Cardiac muscle cell (in vitro differentiated cells and primary cell): ENCODE data around the gene DNASE1L1. TPM values are rescaled to one million over a fixed set of nuclear protein-coding genes. Genes with fewer than 3 reads are reported as not detected.
A peak's percentile ranks its signal among the peaks of the same experiment; 100 is the strongest.

Experiments
- DNase-seq, 2 donors: peaks; one replicate each; pipeline versions ENCODE4 v3.0.0 to v3.0.0-alpha.2; 2010 to 2017; ENCODE audit warnings: low read depth in 1 of 2, low spot score in 1 of 2
- H3K27ac ChIP-seq: fragments of 200-600 bp; sonication (generic); 2 replicates; pipeline ENCODE4 v1.5.1; 2016
- H3K27me3 ChIP-seq: fragments of 200-600 bp; sonication (generic); 2 replicates; pipeline ENCODE4 v1.6.0; 2016; ENCODE audit warnings: control low read depth
- H3K36me3 ChIP-seq: fragments of 200-600 bp; sonication (generic); 2 replicates; pipeline ENCODE4 v1.5.1; 2016; ENCODE audit warnings: control low read depth
- H3K4me1 ChIP-seq: fragments of 200-600 bp; sonication (generic); 2 replicates; pipeline ENCODE4 v1.8.1; 2017; ENCODE audit warnings: low read depth, mild to moderate bottlenecking, mixed run types
- H3K4me3 ChIP-seq: fragments of 200-600 bp; sonication (generic); 2 replicates; pipeline ENCODE4 v1.5.1; 2016; ENCODE audit warnings: mild to moderate bottlenecking
- H3K9me3 ChIP-seq: fragments of 200-600 bp; sonication (generic); 2 replicates; pipeline ENCODE4 v1.5.1; 2017; ENCODE audit warnings: low read depth, mild to moderate bottlenecking, control low read depth
- CTCF ChIP-seq: IDR thresholded peaks from 2 replicates; pipeline ENCODE4 v1.5.1; 2012; ENCODE audit warnings: low read depth, mild to moderate bottlenecking, low read length
- polyA plus RNA-seq: library from polyadenylated mRNA; unstranded; fragments of >200 nt; fragmentation: Nextera tagmentation; extraction: Ambion mirVana; gene quantifications from 2 replicates; pipeline ENCODE4 v1.2.1, GENCODE V29; 2016
- total RNA-seq: library from RNA; depleted of rRNA; stranded (reverse); fragments of >200 nt; gene quantifications from 2 replicates; pipeline ENCODE4 v1.2.3, GENCODE V29; 2016

DNASE1L1 gene
- total and polyA plus RNA-seq, 2 experiments from 2014 or later: 24.8 to 34.3 TPM

GRCh38 chrX:154371017-154371788 lies 37.9 kb downstream of the DNASE1L1 start:
- DNase-seq: peak; percentile 93 to 95
- peak overlapping the region; percentile 99 for H3K4me3 ChIP-seq
- H3K4me1 ChIP-seq: peaks cover 20% of the 10 kb centered on the region
- H3K9me3 ChIP-seq: no peaks in the 10 kb centered on the region
- H3K27ac ChIP-seq: peak overlapping the region; percentile 100
- H3K27me3 ChIP-seq: no peaks in the 10 kb centered on the region
- TF ChIP-seq CTCF: no peak
- peaks cover 17% of the 10 kb centered on the region for H3K36me3 ChIP-seq

- Histone ChIP-seq H3K27me3 (no peaks in the 10 kb centered on the region), H3K36me3 (peaks cover 24% of the 10 kb centered on the region), H3K27ac (peak overlapping the region; percentile 100), H3K4me3 (peak overlapping the region; percentile 99), H3K4me1 (peaks cover 22% of the 10 kb centered on the region), H3K9me3 (no peaks in the 10 kb centered on the region)
- DNase-seq: peak in 1 of 2 donors; percentile 50
- no peak for TF ChIP-seq CTCF
Measured at GRCh38 chrX:154370300-154371016, 38.6 kb downstream of the DNASE1L1 start.

- Histone ChIP-seq H3K4me1 (peaks cover 22% of the 10 kb centered on the region), H3K9me3 (no peaks in the 10 kb centered on the region), H3K27me3 (no peaks in the 10 kb centered on the region), H3K4me3 (peak overlapping the region; percentile 99), H3K27ac (peak overlapping the region; percentile 100), H3K36me3 (peaks cover 32% of the 10 kb centered on the region)
- peak; percentile 84 to 97 for DNase-seq
- no peak for TF ChIP-seq CTCF
Measured at GRCh38 chrX:154369449-154370299, 39.4 kb downstream of the DNASE1L1 start.

- Histone ChIP-seq H3K27me3 (no peaks in the 10 kb centered on the region), H3K9me3 (no peaks in the 10 kb centered on the region), H3K36me3 (peaks cover 36% of the 10 kb centered on the region), H3K4me3 (peak overlapping the region; percentile 99), H3K4me1 (peaks cover 19% of the 10 kb centered on the region), H3K27ac (peak overlapping the region; percentile 100)
- no peak for TF ChIP-seq CTCF
- peak in 1 of 2 donors; percentile 93 for DNase-seq
Measured at GRCh38 chrX:154368630-154369448, 40.2 kb downstream of the DNASE1L1 start.
